NCI-H345 treated with DMSO at 0.1 percent for 48 hours (cell line): Measurements from ENCODE around the gene ZDHHC16.

ENCODE experiments used
- DNase-seq: peaks from one replicate; lab custom pipeline; 2025; ENCODE audit not compliant: unreplicated experiment; lab: John Stamatoyannopoulos, UW

Gene ZDHHC16

GRCh38 chr10:97506199-97506991 is 60.4 kb downstream of the ZDHHC16 start:
- DNase-seq, result no peak
